ENCODE measurements around the gene TCIRG1.

TCIRG1 gene

DNA sequence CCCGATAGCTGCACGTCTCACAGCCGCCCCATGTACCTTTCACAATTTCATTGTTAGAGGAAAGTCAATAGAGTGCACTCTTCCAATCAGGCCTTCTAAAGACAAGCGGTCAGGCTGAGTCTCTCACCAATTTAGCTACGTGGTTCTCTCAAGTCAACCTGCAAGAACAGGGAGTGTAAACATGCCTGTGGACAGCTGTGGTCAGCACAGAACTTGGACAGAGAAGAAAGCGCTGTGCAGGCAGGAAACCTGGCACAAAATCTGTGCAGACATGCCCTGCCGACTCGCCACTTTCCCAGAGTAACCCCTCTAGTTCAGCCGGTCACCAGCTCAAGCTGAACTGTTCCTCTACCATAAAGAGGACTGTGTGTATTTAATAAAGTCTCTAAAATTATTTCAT lies 42.9 kb downstream of the TCIRG1 start:
- no peaks in the 10 kb centered on the region for H3K9me3 ChIP-seq (ENCODE audit: severe bottlenecking)
- DNase-seq (ENCODE audit: low spot score) (no peak), ATAC-seq (ENCODE audit: low read depth) (peak; percentile 64; the same call in 2 of the 3 replicates)
- H3K4me3 ChIP-seq (ENCODE audit: severe bottlenecking): no peak overlapping the region
- H3K36me3 ChIP-seq (ENCODE audit: low read depth): no peaks in the 10 kb centered on the region
- TF ChIP-seq, protein P1, sequence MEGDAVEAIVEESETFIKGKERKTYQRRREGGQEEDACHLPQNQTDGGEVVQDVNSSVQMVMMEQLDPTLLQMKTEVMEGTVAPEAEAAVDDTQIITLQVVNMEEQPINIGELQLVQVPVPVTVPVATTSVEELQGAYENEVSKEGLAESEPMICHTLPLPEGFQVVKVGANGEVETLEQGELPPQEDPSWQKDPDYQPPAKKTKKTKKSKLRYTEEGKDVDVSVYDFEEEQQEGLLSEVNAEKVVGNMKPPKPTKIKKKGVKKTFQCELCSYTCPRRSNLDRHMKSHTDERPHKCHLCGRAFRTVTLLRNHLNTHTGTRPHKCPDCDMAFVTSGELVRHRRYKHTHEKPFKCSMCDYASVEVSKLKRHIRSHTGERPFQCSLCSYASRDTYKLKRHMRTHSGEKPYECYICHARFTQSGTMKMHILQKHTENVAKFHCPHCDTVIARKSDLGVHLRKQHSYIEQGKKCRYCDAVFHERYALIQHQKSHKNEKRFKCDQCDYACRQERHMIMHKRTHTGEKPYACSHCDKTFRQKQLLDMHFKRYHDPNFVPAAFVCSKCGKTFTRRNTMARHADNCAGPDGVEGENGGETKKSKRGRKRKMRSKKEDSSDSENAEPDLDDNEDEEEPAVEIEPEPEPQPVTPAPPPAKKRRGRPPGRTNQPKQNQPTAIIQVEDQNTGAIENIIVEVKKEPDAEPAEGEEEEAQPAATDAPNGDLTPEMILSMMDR (IDR thresholded peaks at IDR 0.05; ENCODE audit: poor library complexity, severe bottlenecking): no peak
- peaks cover 7% of the 10 kb centered on the region for H3K4me1 ChIP-seq (ENCODE audit: insufficient read depth, poor library complexity, severe bottlenecking)
- no peak overlapping the region for H3K27ac ChIP-seq (ENCODE audit: poor library complexity, severe bottlenecking)
- H3K27me3 ChIP-seq (ENCODE audit: insufficient read depth, poor library complexity, severe bottlenecking): no peaks in the 10 kb centered on the region

DNA sequence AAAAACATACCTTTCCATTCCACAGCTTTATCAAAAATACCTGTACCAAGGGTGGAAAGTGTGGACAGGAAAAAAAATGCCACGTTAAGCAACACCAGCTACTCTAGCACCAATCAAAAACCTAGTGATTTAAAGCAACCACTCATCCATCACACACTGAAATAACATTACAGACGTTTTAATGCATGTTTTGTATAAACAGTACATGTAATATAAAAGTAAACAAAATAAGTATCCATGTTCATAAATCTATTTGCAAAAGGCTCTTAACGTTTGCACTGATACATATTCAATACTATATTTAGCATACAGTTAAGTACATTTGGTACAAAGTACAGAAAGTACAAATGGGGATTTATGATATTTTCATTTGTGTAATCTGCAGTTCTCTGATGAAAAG lies 43.7 kb downstream of the TCIRG1 start:
- Histone ChIP-seq H3K4me1 (ENCODE audit: insufficient read depth, poor library complexity, severe bottlenecking) (peaks cover 7% of the 10 kb centered on the region), H3K27ac (ENCODE audit: poor library complexity, severe bottlenecking) (no peak overlapping the region), H3K27me3 (ENCODE audit: insufficient read depth, poor library complexity, severe bottlenecking) (no peaks in the 10 kb centered on the region), H3K9me3 (ENCODE audit: severe bottlenecking) (no peaks in the 10 kb centered on the region), H3K4me3 (ENCODE audit: severe bottlenecking) (no peak overlapping the region), H3K36me3 (ENCODE audit: low read depth) (no peaks in the 10 kb centered on the region)
- no peak for ATAC-seq (ENCODE audit: low read depth)
- TF ChIP-seq, protein P1 (IDR thresholded peaks at IDR 0.05; ENCODE audit: poor library complexity, severe bottlenecking): no peak
- DNase-seq (ENCODE audit: low spot score): no peak

DNA sequence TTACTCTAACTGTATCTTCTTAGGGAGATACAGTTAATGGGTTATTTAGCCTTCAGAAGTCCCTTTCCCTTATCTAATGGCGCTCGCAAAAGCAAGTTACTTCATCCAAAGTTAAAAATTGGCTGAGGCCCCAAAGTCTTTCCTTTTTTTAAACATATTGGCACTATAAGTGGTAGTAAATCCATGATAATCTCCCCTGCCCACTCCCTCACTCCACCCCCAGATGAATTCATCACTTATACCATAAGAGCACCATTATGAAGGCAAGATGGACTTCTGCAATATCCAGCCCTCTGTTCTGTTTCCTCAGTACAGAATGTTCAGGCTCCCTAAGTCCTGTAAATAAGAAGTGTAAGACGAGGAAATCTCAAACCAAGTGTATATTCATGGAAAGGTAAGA lies 44.7 kb downstream of the TCIRG1 start:
- TF ChIP-seq, protein P1 (IDR thresholded peaks at IDR 0.05; ENCODE audit: poor library complexity, severe bottlenecking): no peak
- ATAC-seq (ENCODE audit: low read depth): no peak
- no peaks in the 10 kb centered on the region for H3K36me3 ChIP-seq (ENCODE audit: low read depth)
- no peak overlapping the region for H3K27ac ChIP-seq (ENCODE audit: poor library complexity, severe bottlenecking)
- DNase-seq (ENCODE audit: low spot score): no peak
- H3K4me3 ChIP-seq (ENCODE audit: severe bottlenecking): no peak overlapping the region
- peaks cover 7% of the 10 kb centered on the region for H3K4me1 ChIP-seq (ENCODE audit: insufficient read depth, poor library complexity, severe bottlenecking)
- no peaks in the 10 kb centered on the region for H3K27me3 ChIP-seq (ENCODE audit: insufficient read depth, poor library complexity, severe bottlenecking)
- H3K9me3 ChIP-seq (ENCODE audit: severe bottlenecking): no peaks in the 10 kb centered on the region

DNA sequence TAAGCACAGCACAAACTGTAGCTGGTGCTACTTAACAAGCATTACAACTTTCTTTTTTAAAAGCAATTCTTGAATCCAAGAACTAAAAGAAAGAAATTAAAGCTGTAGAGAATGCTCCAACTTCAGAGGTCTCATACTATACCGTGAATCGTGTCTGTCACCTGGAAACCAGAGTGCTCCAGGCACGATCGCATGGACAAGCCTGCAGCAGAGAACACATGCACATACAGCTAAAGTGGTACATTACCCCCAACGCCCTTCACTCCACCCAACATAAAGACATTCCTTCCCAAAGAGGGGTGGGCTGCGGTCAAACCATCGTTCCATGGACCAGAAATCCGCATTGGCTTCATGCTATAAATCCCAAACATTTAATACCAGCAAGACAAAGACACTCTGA lies 50.9 kb downstream of the TCIRG1 start:
- DNase-seq (ENCODE audit: low spot score) (no peak), ATAC-seq (ENCODE audit: low read depth) (no peak)
- TF ChIP-seq, protein P1 (IDR thresholded peaks at IDR 0.05; ENCODE audit: poor library complexity, severe bottlenecking): no peak
- H3K4me1 ChIP-seq (ENCODE audit: insufficient read depth, poor library complexity, severe bottlenecking): no peaks in the 10 kb centered on the region
- H3K27me3 ChIP-seq (ENCODE audit: insufficient read depth, poor library complexity, severe bottlenecking): no peaks in the 10 kb centered on the region
- H3K36me3 ChIP-seq (ENCODE audit: low read depth): no peaks in the 10 kb centered on the region
- H3K4me3 ChIP-seq (ENCODE audit: severe bottlenecking): no peak overlapping the region
- no peaks in the 10 kb centered on the region for H3K9me3 ChIP-seq (ENCODE audit: severe bottlenecking)
- H3K27ac ChIP-seq (ENCODE audit: poor library complexity, severe bottlenecking): no peak overlapping the region

DNA sequence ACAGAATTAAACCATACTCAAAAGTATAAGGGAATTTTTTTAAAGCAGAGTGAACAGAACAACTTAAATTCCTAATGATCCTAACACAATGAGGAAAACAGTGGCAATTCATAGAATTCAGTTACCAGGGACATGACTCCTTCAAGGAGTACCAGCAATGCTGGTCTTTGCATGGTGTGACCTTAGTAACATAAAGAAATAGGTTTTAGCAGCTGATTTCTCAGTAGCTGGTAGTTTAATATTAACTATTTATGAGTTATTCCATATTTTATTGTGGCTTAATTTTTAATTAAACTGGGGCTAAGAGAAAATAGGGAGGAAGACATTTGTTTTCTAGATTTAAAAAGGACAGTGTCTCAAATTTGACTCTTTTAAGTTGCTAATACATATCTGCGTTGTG lies 51.5 kb downstream of the TCIRG1 start:
- no peaks in the 10 kb centered on the region for H3K9me3 ChIP-seq (ENCODE audit: severe bottlenecking)
- no peaks in the 10 kb centered on the region for H3K36me3 ChIP-seq (ENCODE audit: low read depth)
- no peak overlapping the region for H3K27ac ChIP-seq (ENCODE audit: poor library complexity, severe bottlenecking)
- DNase-seq (ENCODE audit: low spot score) (no peak), ATAC-seq (ENCODE audit: low read depth) (no peak)
- no peak overlapping the region for H3K4me3 ChIP-seq (ENCODE audit: severe bottlenecking)
- TF ChIP-seq, protein P1 (IDR thresholded peaks at IDR 0.05; ENCODE audit: poor library complexity, severe bottlenecking): no peak
- H3K4me1 ChIP-seq (ENCODE audit: insufficient read depth, poor library complexity, severe bottlenecking): no peaks in the 10 kb centered on the region
- H3K27me3 ChIP-seq (ENCODE audit: insufficient read depth, poor library complexity, severe bottlenecking): no peaks in the 10 kb centered on the region
